Ecto neural progenitor cell (in vitro differentiated cells): ENCODE results near the gene HSPA2.
"Not testable (repeated sequence)": the region's sequence is repeated elsewhere in the genome, so short reads cannot be mapped to it uniquely, and the experiment has no call there.

ENCODE experiments used
- DNase-seq: peaks from one replicate; pipeline ENCODE4 v3.0.0-alpha.2; 2018; ENCODE audit warnings: low spot score

HSPA2 gene

DNA sequence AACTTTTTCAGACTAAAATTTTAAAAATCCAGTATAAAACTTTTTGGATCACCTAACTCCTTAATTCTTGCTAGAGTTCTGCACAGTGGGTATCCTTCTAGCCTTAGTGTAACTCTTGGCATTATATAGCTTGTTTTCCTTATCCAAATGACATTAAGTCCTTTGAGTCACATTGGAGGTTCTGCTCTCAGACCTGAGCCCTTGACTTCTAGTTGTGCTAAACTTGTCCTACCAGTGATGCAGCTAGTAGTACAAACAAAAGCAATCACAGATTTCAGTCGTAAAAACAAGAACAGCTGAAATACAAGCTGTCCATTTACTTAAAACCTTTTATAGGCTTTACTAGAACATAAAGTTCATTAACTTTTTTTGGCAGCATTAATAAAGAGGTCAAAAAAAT, 25.5 kb upstream of the HSPA2 start:
- DNase-seq, result no peak

- DNase-seq, result no peak
Measured at GRCh38 chr14:64516969-64517368, 23.6 kb upstream of the HSPA2 start.

DNA sequence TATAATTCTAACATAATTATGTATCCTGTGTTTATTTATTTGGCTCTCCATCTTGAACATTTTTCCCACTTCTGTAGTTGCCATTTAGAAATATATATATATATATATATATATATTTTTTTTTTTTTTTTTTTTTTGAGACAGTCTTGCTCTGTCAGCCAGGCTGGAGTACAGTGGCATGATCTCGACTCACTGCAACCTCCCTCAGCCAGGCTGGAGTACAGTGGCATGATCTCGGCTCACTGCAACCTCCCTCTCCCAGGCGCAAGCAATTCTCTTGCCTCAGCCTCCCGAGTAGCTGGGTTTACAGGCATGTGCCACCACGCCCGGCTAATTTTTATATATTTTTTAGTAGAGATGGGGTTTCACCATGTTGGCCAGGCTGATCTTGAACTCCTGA, 22.9 kb upstream of the HSPA2 start:
- DNase-seq, result not testable (repeated sequence)

DNA sequence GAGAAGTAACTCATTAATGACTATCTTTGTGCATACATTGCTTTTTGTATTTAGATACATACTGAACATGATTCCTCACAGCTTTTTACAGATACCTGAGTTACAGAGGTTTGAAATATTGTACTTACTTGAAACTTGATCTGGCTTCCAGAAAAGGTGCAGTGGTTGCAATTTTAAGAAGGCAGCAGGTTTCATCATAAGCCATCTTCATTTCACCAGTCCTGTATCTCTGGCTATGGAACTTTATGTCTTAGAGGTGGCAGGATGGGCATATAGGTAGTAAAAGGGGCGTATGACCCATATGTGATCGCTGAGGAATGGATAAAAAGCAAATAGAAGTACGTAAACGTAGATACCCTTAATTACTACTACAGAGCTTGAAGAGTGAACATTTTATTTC, 22.3 kb upstream of the HSPA2 start:
- DNase-seq, result no peak

DNA sequence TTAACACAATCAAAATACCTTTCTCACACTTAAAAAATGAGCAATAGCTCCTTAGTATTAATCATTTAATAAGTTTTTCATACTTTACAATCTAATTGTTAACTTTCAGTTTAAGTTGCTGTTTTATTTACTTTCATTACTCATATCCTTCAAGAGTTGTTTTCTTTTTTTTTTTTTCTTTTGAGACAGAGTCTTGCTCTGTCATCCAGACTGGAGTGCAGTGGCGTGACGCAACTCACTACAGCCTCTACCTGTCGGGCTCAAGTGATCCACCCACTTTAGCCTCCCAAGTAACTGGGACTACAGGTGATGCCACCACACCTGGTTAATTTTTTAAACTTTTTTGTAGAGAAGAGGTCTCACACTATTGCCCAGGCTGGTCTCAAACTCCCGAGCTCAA, 19.8 kb upstream of the HSPA2 start:
- no peak for DNase-seq

DNA sequence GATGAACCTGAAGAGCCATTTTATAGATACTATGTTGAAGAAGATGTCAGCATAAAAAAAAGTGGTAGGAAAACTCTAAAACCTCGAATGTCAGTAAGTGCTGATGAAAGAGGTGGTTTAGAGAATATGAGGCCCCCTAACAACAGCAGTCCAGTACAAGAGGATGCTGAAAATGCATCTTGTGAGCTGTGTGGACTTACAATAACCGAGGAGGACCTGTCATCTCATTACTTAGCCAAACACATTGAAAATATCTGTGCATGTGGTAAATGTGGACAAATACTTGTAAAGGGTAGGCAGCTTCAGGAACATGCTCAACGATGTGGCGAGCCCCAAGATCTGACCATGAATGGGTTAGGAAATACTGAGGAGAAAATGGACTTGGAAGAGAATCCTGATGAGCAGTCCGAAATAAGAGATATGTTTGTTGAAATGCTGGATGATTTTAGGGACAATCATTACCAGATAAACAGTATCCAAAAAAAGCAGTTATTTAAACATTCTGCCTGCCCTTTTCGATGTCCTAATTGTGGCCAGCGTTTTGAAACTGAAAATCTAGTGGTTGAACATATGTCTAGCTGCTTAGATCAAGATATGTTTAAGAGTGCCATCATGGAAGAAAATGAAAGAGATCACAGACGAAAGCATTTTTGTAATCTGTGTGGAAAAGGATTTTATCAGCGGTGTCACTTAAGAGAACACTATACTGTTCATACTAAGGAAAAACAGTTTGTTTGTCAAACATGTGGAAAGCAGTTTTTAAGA, 17.8 kb upstream of the HSPA2 start:
- no peak for DNase-seq

GRCh38 chr14:64525354-64525753, 15.2 kb upstream of the HSPA2 start:
- no peak for DNase-seq

- no peak for DNase-seq
Measured at GRCh38 chr14:64531567-64531966, 9.0 kb upstream of the HSPA2 start.

- DNase-seq, result no peak
Measured at GRCh38 chr14:64536488-64537245, 3.9 kb upstream of the HSPA2 start.

DNA sequence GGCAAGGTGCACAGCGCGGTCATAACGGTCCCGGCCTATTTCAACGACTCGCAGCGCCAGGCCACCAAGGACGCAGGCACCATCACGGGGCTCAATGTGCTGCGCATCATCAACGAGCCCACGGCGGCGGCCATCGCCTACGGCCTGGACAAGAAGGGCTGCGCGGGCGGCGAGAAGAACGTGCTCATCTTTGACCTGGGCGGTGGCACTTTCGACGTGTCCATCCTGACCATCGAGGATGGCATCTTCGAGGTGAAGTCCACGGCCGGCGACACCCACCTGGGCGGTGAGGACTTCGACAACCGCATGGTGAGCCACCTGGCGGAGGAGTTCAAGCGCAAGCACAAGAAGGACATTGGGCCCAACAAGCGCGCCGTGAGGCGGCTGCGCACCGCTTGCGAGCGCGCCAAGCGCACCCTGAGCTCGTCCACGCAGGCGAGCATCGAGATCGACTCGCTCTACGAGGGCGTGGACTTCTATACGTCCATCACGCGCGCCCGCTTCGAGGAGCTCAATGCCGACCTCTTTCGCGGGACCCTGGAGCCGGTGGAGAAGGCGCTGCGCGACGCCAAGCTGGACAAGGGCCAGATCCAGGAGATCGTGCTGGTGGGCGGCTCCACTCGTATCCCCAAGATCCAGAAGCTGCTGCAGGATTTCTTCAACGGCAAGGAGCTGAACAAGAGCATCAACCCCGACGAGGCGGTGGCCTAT, 875 bp downstream of the HSPA2 start:
- no peak for DNase-seq

GRCh38 chr14:64541972-64542835, 1.7 kb downstream of the HSPA2 start:
- DNase-seq, result no peak

DNA sequence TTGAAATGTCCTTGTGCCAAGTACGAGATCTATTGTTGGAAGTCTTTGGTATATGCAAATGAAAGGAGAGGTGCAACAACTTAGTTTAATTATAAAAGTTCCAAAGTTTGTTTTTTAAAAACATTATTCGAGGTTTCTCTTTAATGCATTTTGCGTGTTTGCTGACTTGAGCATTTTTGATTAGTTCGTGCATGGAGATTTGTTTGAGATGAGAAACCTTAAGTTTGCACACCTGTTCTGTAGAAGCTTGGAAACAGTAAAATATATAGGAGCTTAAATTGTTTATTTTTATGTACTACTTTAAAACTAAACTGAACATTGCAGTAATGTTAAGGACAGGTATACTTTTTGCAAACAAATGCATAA, 2.3 kb downstream of the HSPA2 start:
- no peak for DNase-seq

DNA sequence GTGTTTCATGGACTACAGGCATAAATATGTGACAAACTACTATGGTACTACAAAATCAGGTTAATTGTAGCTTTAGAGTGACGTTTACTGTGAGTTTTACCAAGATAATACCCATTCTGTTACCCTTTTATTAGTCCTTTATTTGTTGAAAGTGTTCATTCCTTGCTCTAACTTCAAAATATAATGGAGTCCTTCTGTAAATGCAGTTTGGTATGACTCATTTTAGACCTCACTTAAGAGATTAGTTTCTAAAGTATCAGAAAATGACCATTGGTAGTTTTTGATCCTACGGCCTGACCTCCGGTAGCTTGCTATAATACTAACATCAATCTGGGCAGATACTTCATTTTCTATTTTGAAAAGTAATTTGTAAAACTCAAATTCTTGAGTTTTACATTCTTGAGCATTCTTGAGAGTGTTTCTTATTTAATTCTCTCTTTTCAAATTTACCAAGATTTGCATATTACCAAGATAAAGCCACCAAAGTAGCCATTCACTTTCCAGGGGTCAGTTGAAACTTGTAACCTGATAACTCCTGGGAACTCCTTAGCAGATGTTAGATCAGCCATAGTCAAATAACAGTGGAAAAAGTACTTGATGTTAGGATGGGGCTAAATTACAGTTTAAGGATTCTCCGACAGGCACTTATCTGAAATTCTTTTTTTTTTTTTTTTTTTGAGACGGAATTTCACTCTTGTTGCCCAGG, 4.2 kb downstream of the HSPA2 start:
- no peak for DNase-seq

GRCh38 chr14:64549016-64549415, 8.5 kb downstream of the HSPA2 start:
- no peak for DNase-seq

GRCh38 chr14:64549791-64550620, 9.5 kb downstream of the HSPA2 start, which contains the start of gene PPP1R36:
Gene PPP1R36, plus strand, starts transcription at chr14:64549961. Its CDS starts 37 bp downstream, at chr14:64549998.
- peak; percentile 52 for DNase-seq

GRCh38 chr14:64550621-64551333, 10.2 kb downstream of the HSPA2 start:
- no peak for DNase-seq

GRCh38 chr14:64554556-64554955, 14.0 kb downstream of the HSPA2 start:
- DNase-seq, result no peak

DNA sequence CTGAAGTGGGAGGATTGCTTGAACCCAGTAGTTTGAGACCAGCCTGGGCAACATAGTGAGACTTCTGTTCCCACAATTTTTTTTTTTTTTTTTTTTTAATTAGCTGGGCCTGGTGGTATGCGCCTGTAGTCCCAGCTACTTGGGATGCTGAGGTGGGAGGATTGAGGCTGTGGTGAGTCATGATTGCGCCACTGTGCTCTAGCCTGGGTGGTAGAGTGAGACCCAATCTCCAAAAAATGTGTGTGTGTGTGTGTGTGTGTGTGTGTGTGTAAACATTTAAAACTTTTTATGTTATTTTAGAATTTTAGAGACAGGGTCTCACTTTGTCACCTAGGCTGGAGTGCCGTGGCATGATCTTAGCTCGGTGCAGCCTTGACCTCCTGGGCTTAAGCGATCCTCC, 16.0 kb downstream of the HSPA2 start:
- no peak for DNase-seq

DNA sequence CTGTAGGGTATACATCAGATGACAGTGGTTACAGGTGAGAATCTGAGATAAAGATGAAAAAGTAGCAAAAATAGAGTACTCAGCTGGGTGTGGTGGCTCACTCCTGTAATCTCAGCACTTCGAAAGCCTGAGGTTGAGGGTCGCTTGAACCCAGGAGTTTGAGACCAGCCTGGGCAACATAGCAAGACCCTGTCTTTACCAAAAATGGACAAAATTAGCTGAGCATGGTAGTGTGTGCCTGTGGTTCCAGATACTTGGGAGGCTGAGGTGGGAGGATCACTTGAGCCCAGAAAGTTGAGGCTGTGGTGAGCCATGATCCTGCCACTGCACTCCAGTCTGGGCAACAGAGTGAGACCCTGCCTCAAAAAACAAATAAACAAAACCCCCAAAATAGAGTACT, 17.7 kb downstream of the HSPA2 start:
- DNase-seq, result not testable (repeated sequence)

GRCh38 chr14:64561631-64562030, 21.1 kb downstream of the HSPA2 start:
- no peak for DNase-seq
